Measurements from ENCODE around the gene LYPLAL1. TPM values are rescaled to one million over a fixed set of nuclear protein-coding genes. Genes with fewer than 3 reads are reported as not detected.
A peak's percentile ranks its signal among the peaks of the same experiment; 100 is the strongest.

The LYPLAL1 gene
- total and polyA plus RNA-seq, 7 donors, result 4.6 to 44.6 (median 29.3) TPM

GRCh38 chr1:219173434-219173757 is 282 bp upstream of the LYPLAL1 start:
- intact Hi-C loops (cut with DNase I), result loop anchor here in 1 of 2 donors (5.0 to 10.0 kb wide), 3 partner anchors 51 to 829 kb away; partner anchors contain the start of gene TGFB2
- no peak for TF ChIP-seq CTCF (IDR thresholded peaks at IDR 0.05)
- DNase-seq (no peak), ATAC-seq (no peak)
- H3K4me3 ChIP-seq, result peak overlapping the region; percentile 83
- H3K9me3 ChIP-seq, result no peaks in the 10 kb centered on the region
- peak overlapping the region; percentile 96 for H3K27ac ChIP-seq
- WGBS, 3 donors, result 35 to 44% (median 36%) methylated on average over 6 of the region's 6 CpGs
- no peaks in the 10 kb centered on the region for H3K27me3 ChIP-seq (ENCODE audit: insufficient read depth in 3 of 3, low read length in 2 of 3)
- peaks cover 36% of the 10 kb centered on the region for H3K4me1 ChIP-seq
- H3K36me3 ChIP-seq (ENCODE audit: insufficient read depth in 1 of 2, low read depth in 1 of 2), result no peaks in the 10 kb centered on the region

- 11 to 14% (median 12%) methylated on average over 11 of the region's 11 CpGs for WGBS, 3 donors
- ATAC-seq (peak in 3 of 4 donors; percentile 29 to 70 (median 55)), DNase-seq (peak in 1 of 2 donors; percentile 38)
- Histone ChIP-seq H3K4me1 (peaks cover 37% of the 10 kb centered on the region), H3K36me3 (ENCODE audit: insufficient read depth in 1 of 2, low read depth in 1 of 2) (peaks cover 0 to 6% of the 10 kb centered on the region in 2 donors), H3K27ac (peak overlapping the region; percentile 96), H3K4me3 (peak overlapping the region; percentile 83), H3K27me3 (ENCODE audit: insufficient read depth in 3 of 3, low read length in 2 of 3) (no peaks in the 10 kb centered on the region), H3K9me3 (no peaks in the 10 kb centered on the region)
- intact Hi-C loops (cut with DNase I), result loop anchor here in 1 of 2 donors (5.0 to 10.0 kb wide), 3 partner anchors 52 to 830 kb away; partner anchors contain the start of gene TGFB2
- TF ChIP-seq CTCF (IDR thresholded peaks at IDR 0.05), result no peak
Measured at GRCh38 chr1:219174460-219175211, 958 bp downstream of the LYPLAL1 start.

GRCh38 chr1:219175212-219175564 is 1.5 kb downstream of the LYPLAL1 start:
- Histone ChIP-seq H3K27ac (peak overlapping the region; percentile 96), H3K27me3 (ENCODE audit: insufficient read depth in 3 of 3, low read length in 2 of 3) (no peaks in the 10 kb centered on the region), H3K36me3 (ENCODE audit: insufficient read depth in 1 of 2, low read depth in 1 of 2) (peaks cover 0 to 11% of the 10 kb centered on the region in 2 donors), H3K4me3 (peak overlapping the region; percentile 83), H3K4me1 (peaks cover 37% of the 10 kb centered on the region), H3K9me3 (no peaks in the 10 kb centered on the region)
- no peak for TF ChIP-seq CTCF (IDR thresholded peaks at IDR 0.05)
- DNase-seq (no peak), ATAC-seq (peak; percentile 42 to 78 (median 68))
- intact Hi-C loops (cut with DNase I), result loop anchor here in 1 of 2 donors (10.0 kb wide), 1 partner anchor 830 kb away; the partner anchor contains the start of gene TGFB2
- WGBS, 3 donors, result 33 to 38% (median 34%) methylated on average over 3 of the region's 3 CpGs

- H3K9me3 ChIP-seq, result no peaks in the 10 kb centered on the region
- TF ChIP-seq CTCF (IDR thresholded peaks at IDR 0.05), result no peak
- H3K4me3 ChIP-seq, result peak overlapping the region; percentile 83
- H3K27ac ChIP-seq, result peak overlapping the region; percentile 96
- intact Hi-C loops (cut with DNase I), result loop anchor here in 1 of 2 donors (10.0 kb wide), 1 partner anchor 831 kb away; the partner anchor contains the start of gene TGFB2
- 76 to 80% (median 77%) methylated on average over 4 of the region's 4 CpGs for WGBS, 3 donors
- no peak for DNase-seq
- no peak for ATAC-seq
- H3K36me3 ChIP-seq (ENCODE audit: insufficient read depth in 1 of 2, low read depth in 1 of 2), result peaks cover 0 to 21% of the 10 kb centered on the region in 2 donors
- no peaks in the 10 kb centered on the region for H3K27me3 ChIP-seq (ENCODE audit: insufficient read depth in 3 of 3, low read length in 2 of 3)
- peaks cover 36% of the 10 kb centered on the region for H3K4me1 ChIP-seq
Measured at GRCh38 chr1:219176168-219176567, 2.5 kb downstream of the LYPLAL1 start.

All from psoas muscle (tissue), 8 donors.